ENCODE measurements around the gene FREM2.

DNA sequence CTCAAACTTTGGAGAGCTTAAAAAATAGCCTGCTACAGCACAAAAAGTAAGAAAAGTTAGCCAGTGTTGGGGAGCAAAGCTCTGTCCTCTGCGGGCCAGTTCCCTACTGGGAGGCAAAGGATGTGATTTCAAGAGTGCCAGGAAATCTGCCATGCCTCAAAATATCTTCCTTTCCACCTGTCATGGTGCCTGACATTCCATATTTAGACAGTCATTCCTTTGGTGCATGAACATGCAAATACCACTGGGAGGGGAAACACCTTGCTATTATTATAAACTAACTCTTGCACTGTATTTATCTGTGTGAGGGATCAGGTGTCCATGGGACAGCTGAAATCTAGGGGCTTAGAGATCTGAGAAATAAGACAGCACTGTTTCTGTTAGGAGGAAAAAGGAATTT lies 10.3 kb downstream of the FREM2 start:
- TF ChIP-seq POLR2AphosphoS5 (IDR thresholded peaks at IDR 0.05; ENCODE audit: low read depth, low read length) (no peak), POU2F2 (IDR thresholded peaks at IDR 0.05; ENCODE audit: low read depth, low read length) (no peak)
